Parathyroid adenoma (tissue), 2 donors: ENCODE results near the gene MS4A14.

Source experiments
- H2AFZ ChIP-seq: fragments of 300-600 bp; sonication (generic); one replicate; pipeline ENCODE4 v1.7.0; 2017; ENCODE audit warnings: antibody characterized with exemption, mild to moderate bottlenecking
- H3K27ac ChIP-seq: fragments of 300-600 bp; sonication (generic); one replicate; pipeline ENCODE4 v1.7.0; 2017
- H3K27me3 ChIP-seq: fragments of 300-600 bp; sonication (generic); one replicate; pipeline ENCODE4 v1.7.0; 2017; ENCODE audit warnings: low read length; ENCODE audit not compliant: control insufficient read depth, insufficient read depth
- H3K36me3 ChIP-seq: fragments of 300-600 bp; sonication (generic); one replicate; pipeline ENCODE4 v1.7.0; 2017; ENCODE audit warnings: low read length; ENCODE audit not compliant: control insufficient read depth, insufficient read depth
- H3K4me1 ChIP-seq: fragments of 300-600 bp; sonication (generic); one replicate; pipeline ENCODE4 v1.7.0; 2017; ENCODE audit warnings: control low read depth
- H3K4me2 ChIP-seq: fragments of 300-600 bp; sonication (generic); one replicate; pipeline ENCODE4 v1.7.0; 2017; ENCODE audit warnings: low read length
- H3K4me3 ChIP-seq: fragments of 300-600 bp; sonication (generic); one replicate; pipeline ENCODE4 v1.7.0; 2017; ENCODE audit warnings: low read depth, low read length
- H3K79me2 ChIP-seq: fragments of 300-600 bp; sonication (generic); one replicate; pipeline ENCODE4 v1.7.0; 2017; ENCODE audit warnings: control low read depth
- H3K9ac ChIP-seq: fragments of 300-600 bp; sonication (generic); one replicate; pipeline ENCODE4 v1.7.0; 2017; ENCODE audit warnings: mild to moderate bottlenecking
- H3K9me3 ChIP-seq: fragments of 300-600 bp; sonication (generic); one replicate; pipeline ENCODE4 v1.7.0; 2017; ENCODE audit warnings: low read length; ENCODE audit not compliant: control insufficient read depth
- CTCF ChIP-seq: fragments of 300-600 bp; sonication (generic); IDR thresholded peaks from one replicate; pipeline ENCODE4 v1.7.0; 2017; ENCODE audit warnings: antibody characterized with exemption, mild to moderate bottlenecking
- donor health status: primary hyperparathyroidism.

MS4A14 gene

GRCh38 chr11:60378354-60378753, 17.9 kb upstream of the MS4A14 start, which contains the start of gene MS4A7:
Gene MS4A7, plus strand, starts transcription at chr11:60378532. Its CDS starts 4,610 bp downstream, at chr11:60383142.
- H3K4me3 ChIP-seq = no peak within 1 kb of the TSS
- no peak within 1 kb of the TSS for H3K9ac ChIP-seq

GRCh38 chr11:60389279-60389910, 6.9 kb upstream of the MS4A14 start:
- H3K36me3 ChIP-seq = no peaks in the 10 kb centered on the region
- no peak for TF ChIP-seq CTCF
- H3K4me1 ChIP-seq = no peaks in the 10 kb centered on the region
- H3K27me3 ChIP-seq = no peaks in the 10 kb centered on the region
- H3K4me2 ChIP-seq = no peak overlapping the region
- H3K27ac ChIP-seq = no peak overlapping the region
- no peak overlapping the region for H3K9ac ChIP-seq
- no peak overlapping the region for H3K4me3 ChIP-seq
- no peak overlapping the region for H2AFZ ChIP-seq
- no peaks in the 10 kb centered on the region for H3K9me3 ChIP-seq
- H3K79me2 ChIP-seq = no peaks in the 10 kb centered on the region

More at GRCh38 chr11:60378354-60378753, 17.9 kb upstream of the MS4A14 start, which contains the start of gene MS4A7:
- Histone ChIP-seq H3K9me3 (no peaks in the 10 kb centered on the region), H3K36me3 (no peaks in the 10 kb centered on the region), H2AFZ (no peak within 1 kb of the TSS), H3K4me2 (no peak within 1 kb of the TSS), H3K27ac (peak within 1 kb of the TSS; percentile 39), H3K27me3 (no peaks in the 10 kb centered on the region), H3K79me2 (no peaks in the 10 kb centered on the region), H3K4me1 (no peaks in the 10 kb centered on the region)
- TF ChIP-seq CTCF = no peak

- Histone ChIP-seq H3K4me2 (no peak overlapping the region), H3K27me3 (no peaks in the 10 kb centered on the region), H3K36me3 (no peaks in the 10 kb centered on the region), H2AFZ (no peak overlapping the region), H3K9me3 (no peaks in the 10 kb centered on the region), H3K27ac (no peak overlapping the region), H3K4me3 (no peak overlapping the region), H3K79me2 (no peaks in the 10 kb centered on the region), H3K4me1 (no peaks in the 10 kb centered on the region), H3K9ac (no peak overlapping the region)
- no peak for TF ChIP-seq CTCF
Observed at GRCh38 chr11:60390419-60390818, 5.8 kb upstream of the MS4A14 start.

- H3K9ac ChIP-seq = no peak overlapping the region
- H3K4me1 ChIP-seq = no peaks in the 10 kb centered on the region
- no peak overlapping the region for H3K27ac ChIP-seq
- H3K79me2 ChIP-seq = no peaks in the 10 kb centered on the region
- no peak overlapping the region for H3K4me2 ChIP-seq
- H3K36me3 ChIP-seq = no peaks in the 10 kb centered on the region
- H3K27me3 ChIP-seq = no peaks in the 10 kb centered on the region
- H3K9me3 ChIP-seq = no peaks in the 10 kb centered on the region
- TF ChIP-seq CTCF = no peak
- no peak overlapping the region for H3K4me3 ChIP-seq
- H2AFZ ChIP-seq = no peak overlapping the region
Observed at GRCh38 chr11:60392361-60392760, 3.9 kb upstream of the MS4A14 start.

- no peak for TF ChIP-seq CTCF
- no peak overlapping the region for H3K27ac ChIP-seq
- H2AFZ ChIP-seq = no peak overlapping the region
- H3K4me2 ChIP-seq = no peak overlapping the region
- no peak overlapping the region for H3K4me3 ChIP-seq
- H3K36me3 ChIP-seq = no peaks in the 10 kb centered on the region
- H3K9me3 ChIP-seq = no peaks in the 10 kb centered on the region
- no peak overlapping the region for H3K9ac ChIP-seq
- H3K27me3 ChIP-seq = no peaks in the 10 kb centered on the region
- H3K79me2 ChIP-seq = no peaks in the 10 kb centered on the region
- no peaks in the 10 kb centered on the region for H3K4me1 ChIP-seq
Observed at GRCh38 chr11:60393016-60393415, 3.2 kb upstream of the MS4A14 start.
